Immature natural killer cell (primary cell): ENCODE measurements around the gene MYOCOS. TPM values are rescaled to one million over a fixed set of nuclear protein-coding genes. Genes with fewer than 3 reads are reported as not detected.
A peak's percentile ranks its signal among the peaks of the same experiment; 100 is the strongest.
"Not testable (repeated sequence)": the region's sequence is repeated elsewhere in the genome, so short reads cannot be mapped to it uniquely, and the experiment has no call there.

Experiments used
- DNase-seq, 3 donors: peaks; one replicate each; pipeline ENCODE4 v3.0.0; 2022; ENCODE audit warnings: mixed read lengths in 1 of 3
- H3K27ac Mint-ChIP-seq, 6 donors: one replicate each; pipeline ENCODE4 v1.8.0; 2020; ENCODE audit warnings: mixed read lengths in 6 of 6, mild to moderate bottlenecking in 5 of 6, inconsistent platforms in 4 of 6, moderate library complexity in 3 of 6
- H3K27me3 Mint-ChIP-seq, 3 donors: one replicate each; pipeline ENCODE4 v1.8.0; 2020 to 2021; ENCODE audit warnings: low read depth in 3 of 3, mild to moderate bottlenecking in 3 of 3, mixed read lengths in 3 of 3, moderate library complexity in 3 of 3, inconsistent platforms in 1 of 3
- H3K36me3 Mint-ChIP-seq, 3 donors: one replicate each; pipeline ENCODE4 v1.8.0; 2020; ENCODE audit warnings: mixed read lengths in 3 of 3, inconsistent platforms in 2 of 3, mild to moderate bottlenecking in 2 of 3
- H3K4me1 Mint-ChIP-seq, 2 donors: one replicate each; pipeline ENCODE4 v1.8.0; 2020; ENCODE audit warnings: inconsistent platforms in 2 of 2, mild to moderate bottlenecking in 2 of 2, mixed read lengths in 2 of 2, moderate library complexity in 1 of 2
- H3K4me3 Mint-ChIP-seq, 5 donors: one replicate each; pipeline ENCODE4 v1.8.0; 2020; ENCODE audit warnings: mild to moderate bottlenecking in 5 of 5, mixed read lengths in 5 of 5, inconsistent platforms in 3 of 5, moderate library complexity in 3 of 5
- H3K9me3 Mint-ChIP-seq, 6 donors: one replicate each; pipeline ENCODE4 v1.8.0; 2020; ENCODE audit warnings: mild to moderate bottlenecking in 6 of 6, mixed read lengths in 6 of 6, inconsistent platforms in 4 of 6, moderate library complexity in 3 of 6
- polyA plus RNA-seq, 3 donors: library from polyadenylated mRNA; unstranded; fragments of 300-500 nt; fragmentation: Illumina TruSeq; gene quantifications; one replicate each; pipeline ENCODE4 v1.2.3, GENCODE V29; 2021

MYOCOS gene
- polyA plus RNA-seq, 3 donors from 2014 or later: not detected

- peak overlapping the region in 2 of 5 donors; percentile 45 to 59 for H3K4me3 Mint-ChIP-seq
- no peaks in the 10 kb centered on the region for H3K9me3 Mint-ChIP-seq
- peaks cover 7 to 25% (median 10%) of the 10 kb centered on the region in 3 donors for H3K27me3 Mint-ChIP-seq
- DNase-seq: no peak
- no peak overlapping the region for H3K27ac Mint-ChIP-seq
- H3K4me1 Mint-ChIP-seq: peaks cover 6 to 8% of the 10 kb centered on the region in 2 donors
- H3K36me3 Mint-ChIP-seq: no peaks in the 10 kb centered on the region
Measured at GRCh38 chr1:171655746-171656116, 33.7 kb downstream of the MYOCOS start.

GRCh38 chr1:171656206-171656605 lies 34.2 kb downstream of the MYOCOS start:
- H3K4me1 Mint-ChIP-seq, H3K4me3 Mint-ChIP-seq, H3K27ac Mint-ChIP-seq, H3K36me3 Mint-ChIP-seq, DNase-seq, H3K9me3 Mint-ChIP-seq: not testable (repeated sequence)
- H3K27me3 Mint-ChIP-seq: peaks cover 7 to 23% (median 10%) of the 10 kb centered on the region in 3 donors

GRCh38 chr1:171661076-171661650 lies 39.1 kb downstream of the MYOCOS start:
- Mint-ChIP-seq H3K9me3 (no peaks in the 10 kb centered on the region), H3K27me3 (peaks cover 0 to 7% (median 3%) of the 10 kb centered on the region in 3 donors), H3K4me1 (no peaks in the 10 kb centered on the region), H3K36me3 (no peaks in the 10 kb centered on the region), H3K4me3 (no peak overlapping the region), H3K27ac (no peak overlapping the region)
- no peak for DNase-seq

- Mint-ChIP-seq H3K27me3 (peaks cover 0 to 2% (median 1%) of the 10 kb centered on the region in 3 donors), H3K4me3 (no peak overlapping the region), H3K27ac (no peak overlapping the region), H3K4me1 (no peaks in the 10 kb centered on the region), H3K36me3 (no peaks in the 10 kb centered on the region), H3K9me3 (no peaks in the 10 kb centered on the region)
- DNase-seq: no peak
Measured at GRCh38 chr1:171663036-171663853, 41.2 kb downstream of the MYOCOS start.

- no peak overlapping the region for H3K4me3 Mint-ChIP-seq
- no peaks in the 10 kb centered on the region for H3K9me3 Mint-ChIP-seq
- no peaks in the 10 kb centered on the region for H3K4me1 Mint-ChIP-seq
- H3K27me3 Mint-ChIP-seq: peaks cover 0 to 2% (median 1%) of the 10 kb centered on the region in 3 donors
- no peaks in the 10 kb centered on the region for H3K36me3 Mint-ChIP-seq
- H3K27ac Mint-ChIP-seq: no peak overlapping the region
- DNase-seq: no peak
Measured at GRCh38 chr1:171663854-171664575, 42.0 kb downstream of the MYOCOS start.

GRCh38 chr1:171664976-171665375 lies 42.9 kb downstream of the MYOCOS start:
- Mint-ChIP-seq H3K4me1 (no peaks in the 10 kb centered on the region), H3K9me3 (no peaks in the 10 kb centered on the region), H3K27ac (no peak overlapping the region), H3K4me3 (no peak overlapping the region), H3K36me3 (no peaks in the 10 kb centered on the region), H3K27me3 (peaks cover 0 to 2% (median 1%) of the 10 kb centered on the region in 3 donors)
- DNase-seq: no peak

GRCh38 chr1:171666114-171666769 lies 44.2 kb downstream of the MYOCOS start:
- H3K27ac Mint-ChIP-seq: no peak overlapping the region
- no peak overlapping the region for H3K4me3 Mint-ChIP-seq
- H3K36me3 Mint-ChIP-seq: no peaks in the 10 kb centered on the region
- no peaks in the 10 kb centered on the region for H3K9me3 Mint-ChIP-seq
- no peaks in the 10 kb centered on the region for H3K4me1 Mint-ChIP-seq
- DNase-seq: no peak
- peaks cover 0 to 4% (median under 1%) of the 10 kb centered on the region in 3 donors for H3K27me3 Mint-ChIP-seq

- H3K27ac Mint-ChIP-seq: no peak overlapping the region
- no peaks in the 10 kb centered on the region for H3K4me1 Mint-ChIP-seq
- H3K9me3 Mint-ChIP-seq: no peaks in the 10 kb centered on the region
- H3K36me3 Mint-ChIP-seq: no peaks in the 10 kb centered on the region
- DNase-seq: no peak
- peaks cover 0 to 4% (median 0%) of the 10 kb centered on the region in 3 donors for H3K27me3 Mint-ChIP-seq
- no peak overlapping the region for H3K4me3 Mint-ChIP-seq
Measured at GRCh38 chr1:171668372-171668771, 46.3 kb downstream of the MYOCOS start.

GRCh38 chr1:171670739-171671138 lies 48.7 kb downstream of the MYOCOS start:
- Mint-ChIP-seq H3K4me1 (no peaks in the 10 kb centered on the region), H3K36me3 (no peaks in the 10 kb centered on the region), H3K27ac (no peak overlapping the region), H3K27me3 (peaks cover 0 to 2% (median 0%) of the 10 kb centered on the region in 3 donors), H3K9me3 (no peaks in the 10 kb centered on the region), H3K4me3 (no peak overlapping the region)
- DNase-seq: no peak

- no peaks in the 10 kb centered on the region for H3K4me1 Mint-ChIP-seq
- no peaks in the 10 kb centered on the region for H3K9me3 Mint-ChIP-seq
- H3K4me3 Mint-ChIP-seq: no peak overlapping the region
- H3K27ac Mint-ChIP-seq: no peak overlapping the region
- DNase-seq: no peak
- peaks cover 0 to 3% (median 2%) of the 10 kb centered on the region in 3 donors for H3K27me3 Mint-ChIP-seq
- H3K36me3 Mint-ChIP-seq: no peaks in the 10 kb centered on the region
Measured at GRCh38 chr1:171674431-171675405, 52.7 kb downstream of the MYOCOS start.
